GM23248 (cell line): ENCODE measurements around the gene LRRC8E. TPM values are rescaled to one million over a fixed set of nuclear protein-coding genes. Genes with fewer than 3 reads are reported as not detected.

Experiments used
- DNase-seq: peaks from one replicate; pipeline ENCODE4 v3.0.0-alpha.2; 2015
- H2AFZ ChIP-seq: fragments of 200-600 bp; sonication (generic); 2 replicates; pipeline ENCODE4 v1.6.1; 2016; ENCODE audit warnings: antibody characterized with exemption
- H3F3A ChIP-seq: fragments of 200-600 bp; sonication (generic); 2 replicates; pipeline ENCODE4 v1.6.1; 2016; ENCODE audit warnings: mild to moderate bottlenecking, antibody characterized with exemption, mixed run types; ENCODE audit not compliant: insufficient read depth
- H3K27ac ChIP-seq: fragments of 200-600 bp; sonication (generic); 2 replicates; pipeline ENCODE4 v1.5.1; 2016; ENCODE audit warnings: mild to moderate bottlenecking
- H3K27me3 ChIP-seq: fragments of 200-600 bp; sonication (generic); replicated peaks from 2 replicates; pipeline ENCODE4 v1.6.1; 2016; ENCODE audit warnings: mild to moderate bottlenecking; ENCODE audit not compliant: insufficient read depth
- H3K36me3 ChIP-seq: fragments of 200-600 bp; sonication (generic); 2 replicates; pipeline ENCODE4 v1.6.1; 2016; ENCODE audit warnings: low read depth, mild to moderate bottlenecking
- H3K4me1 ChIP-seq: fragments of 200-600 bp; sonication (generic); 2 replicates; pipeline ENCODE4 v1.6.1; 2016; ENCODE audit warnings: mild to moderate bottlenecking; ENCODE audit not compliant: insufficient read depth
- H3K4me2 ChIP-seq: fragments of 200-600 bp; sonication (generic); one replicate; pipeline ENCODE4 v1.6.1; 2016; ENCODE audit warnings: mild to moderate bottlenecking; ENCODE audit not compliant: unreplicated experiment
- H3K4me3 ChIP-seq: fragments of 200-600 bp; sonication (generic); 2 replicates; pipeline ENCODE4 v1.5.1; 2016; ENCODE audit warnings: mild to moderate bottlenecking
- H3K79me2 ChIP-seq: fragments of 200-600 bp; sonication (generic); 2 replicates; pipeline ENCODE4 v1.6.1; 2016; ENCODE audit warnings: mild to moderate bottlenecking; ENCODE audit not compliant: insufficient read depth
- H3K9ac ChIP-seq: fragments of 200-600 bp; sonication (generic); 2 replicates; pipeline ENCODE4 v1.6.1; 2016; ENCODE audit warnings: mild to moderate bottlenecking
- H3K9me2 ChIP-seq: fragments of 200-600 bp; sonication (generic); 2 replicates; pipeline ENCODE4 v1.6.1; 2016; ENCODE audit warnings: mixed run types, mild to moderate bottlenecking, moderate library complexity; ENCODE audit not compliant: insufficient read depth
- H3K9me3 ChIP-seq: fragments of 200-600 bp; sonication (generic); one replicate; pipeline ENCODE4 v1.6.1; 2017; ENCODE audit warnings: low read depth
- H4K20me1 ChIP-seq: fragments of 200-600 bp; sonication (generic); 2 replicates; pipeline ENCODE4 v1.6.0; 2016; ENCODE audit not compliant: insufficient read depth
- EZH2 ChIP-seq: fragments of 200-600 bp; sonication (generic); IDR thresholded peaks from 2 replicates; pipeline ENCODE4 v1.6.1; 2018; ENCODE audit warnings: antibody characterized with exemption, mild to moderate bottlenecking; ENCODE audit not compliant: insufficient read depth, poor library complexity, severe bottlenecking
- EZH2phosphoT487 ChIP-seq: fragments of 200-600 bp; sonication (generic); IDR thresholded peaks from 2 replicates; pipeline ENCODE4 v1.6.1; 2018; ENCODE audit warnings: antibody characterized with exemption, moderate library complexity, mild to moderate bottlenecking, low read depth; ENCODE audit not compliant: insufficient read depth
- WGBS, 2 experiments: methylation state at CpG; one replicate each; pipeline ENCODE4 v1.1.6; 2015 to 2017; ENCODE audit warnings: low lambda C conversion rate in 2 of 2, low coverage in 1 of 2; ENCODE audit errors: missing lambda C conversion rate in 2 of 2; 5-methylcytosine and 5-hydroxymethylcytosine counted together
- in situ Hi-C: fragments of 300-500 bp; cut with MboI; formaldehyde crosslinking; loops from 2 replicates; pipeline ENCODE4 v1.15.0; 2020
- polyA plus RNA-seq: library from polyadenylated mRNA; unstranded; fragments of >200 nt; fragmentation: Nextera tagmentation; extraction: Ambion mirVana; gene quantifications from 2 replicates; pipeline ENCODE4 v1.2.1, GENCODE V29; 2016
- total RNA-seq: library from RNA; depleted of rRNA; stranded (reverse); fragments of >200 nt; shearing (Covaris generic); gene quantifications from 2 replicates; pipeline ENCODE4 v1.2.3, GENCODE V29; 2014

The LRRC8E gene
- total and polyA plus RNA-seq, 2 experiments from 2014 or later, result 3.6 to 3.7 TPM

DNA sequence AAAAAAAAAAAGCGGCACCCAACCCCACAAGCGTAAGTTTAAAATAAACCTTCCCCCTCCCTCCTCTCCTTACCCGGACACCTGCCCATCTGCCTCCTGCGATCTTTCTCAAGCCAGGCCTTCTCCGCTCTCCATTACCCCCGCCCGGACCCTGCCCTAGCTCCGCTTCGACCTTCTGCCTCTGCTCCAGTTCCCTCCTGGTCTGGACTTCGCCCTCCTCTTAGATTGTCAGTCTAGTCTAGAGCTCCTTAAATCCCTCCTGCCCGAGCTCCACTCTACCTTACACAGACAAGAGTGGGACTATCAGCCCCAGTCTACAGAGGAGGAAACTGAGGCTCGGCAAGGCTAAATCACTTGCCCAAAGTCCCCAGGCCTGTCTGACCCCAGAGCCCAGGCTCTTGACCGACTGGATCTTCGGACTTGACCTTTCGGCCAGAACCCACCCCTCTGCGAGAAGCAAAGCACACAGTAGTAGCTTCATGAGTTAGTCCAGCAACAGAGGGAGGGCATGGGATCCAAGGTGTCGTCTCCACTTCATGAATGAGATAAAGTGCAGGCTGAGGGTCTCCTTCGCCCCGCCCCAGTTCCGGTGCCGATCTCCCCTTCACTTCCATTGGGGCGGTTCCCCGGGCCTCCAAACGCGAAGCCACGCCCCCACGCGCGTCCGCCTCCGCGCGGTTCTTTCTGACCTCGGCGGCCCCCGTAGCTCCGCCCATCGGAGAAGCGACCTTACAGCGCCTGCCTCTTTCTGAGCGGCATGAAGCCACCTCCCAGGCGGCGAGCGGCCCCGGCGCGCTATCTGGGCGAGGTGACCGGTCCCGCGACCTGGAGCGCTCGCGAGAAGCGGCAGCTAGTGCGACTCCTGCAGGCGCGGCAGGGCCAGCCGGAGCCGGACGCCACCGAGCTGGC lies 31.6 kb downstream of the LRRC8E start, which contains the start of gene SNAPC2:
Gene SNAPC2, plus strand, starts transcription at position 729 of the 909 bp plus-strand sequence. Its CDS starts 29 bp downstream, at position 758.
- peak; percentile 98 for DNase-seq
- Histone ChIP-seq H3K9me3 (no peaks in the 10 kb centered on the region), H3F3A (no peaks in the 10 kb centered on the region), H4K20me1 (no peaks in the 10 kb centered on the region), H3K27ac (peak within 1 kb of the TSS; percentile 84), H2AFZ (peak within 1 kb of the TSS; percentile 93), H3K9me2 (no peaks in the 10 kb centered on the region), H3K79me2 (peaks cover 16% of the 10 kb centered on the region), H3K9ac (peak within 1 kb of the TSS; percentile 87), H3K36me3 (no peaks in the 10 kb centered on the region), H3K4me3 (peak within 1 kb of the TSS; percentile 80), H3K27me3 (no peaks in the 10 kb centered on the region), H3K4me1 (0 out of 2 replicates have a peak, but pooled peaks cover 8% of the 10 kb centered on the region), H3K4me2 (peak within 1 kb of the TSS; percentile 95)
- WGBS, 2 experiments, result 8 to 9% methylated on average over 55 to 62 of the region's 62 CpGs
- in situ Hi-C loops, result no loop called here
- TF ChIP-seq EZH2phosphoT487 (no peak), EZH2 (no peak)

DNA sequence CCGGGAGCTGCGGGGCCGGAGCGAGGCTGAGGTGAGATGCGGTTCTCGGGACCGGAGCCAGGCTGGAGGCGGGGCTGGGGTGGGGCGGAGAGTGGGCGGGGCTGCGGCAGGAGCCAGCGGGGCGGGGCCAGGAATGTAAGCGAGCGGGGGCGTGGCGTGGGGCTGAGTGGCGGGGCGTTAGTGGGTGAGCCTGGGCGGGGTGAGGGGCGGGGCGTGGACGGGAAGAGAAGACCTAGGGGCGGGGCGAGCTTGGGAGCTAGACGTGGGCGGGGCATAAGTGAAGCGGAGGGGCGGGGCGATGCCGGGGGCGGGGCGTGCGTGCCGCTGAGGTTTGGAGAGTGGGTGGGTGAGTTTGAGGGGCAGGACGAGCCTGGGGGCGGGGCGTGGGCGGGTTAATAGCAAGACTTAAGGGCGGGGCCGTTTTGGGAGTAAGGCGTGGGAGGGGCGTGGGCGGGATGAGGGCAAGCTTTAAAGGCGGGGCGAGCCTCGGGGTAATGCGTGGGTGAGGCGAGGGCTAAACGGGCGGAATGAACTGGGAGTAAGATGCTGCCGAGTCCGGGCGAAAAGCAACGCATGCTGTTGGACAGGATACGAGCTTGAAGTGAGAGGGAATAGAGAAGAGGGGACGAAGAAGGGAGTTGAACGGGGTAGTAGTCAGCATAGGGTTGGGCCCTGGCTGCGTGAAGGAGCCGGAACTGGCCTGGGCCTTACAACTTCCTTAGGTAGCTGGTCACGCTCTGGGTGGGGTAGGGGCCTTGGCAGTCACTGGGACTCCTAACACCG lies 32.4 kb downstream of the LRRC8E start:
- Histone ChIP-seq H3K27ac (peak overlapping the region; percentile 84), H3K79me2 (peaks cover 16% of the 10 kb centered on the region), H3K9ac (peak overlapping the region; percentile 87), H3F3A (no peaks in the 10 kb centered on the region), H3K36me3 (no peaks in the 10 kb centered on the region), H3K4me3 (peak overlapping the region; percentile 80), H4K20me1 (no peaks in the 10 kb centered on the region), H3K4me2 (peak overlapping the region; percentile 95), H2AFZ (peak overlapping the region; percentile 93), H3K27me3 (no peaks in the 10 kb centered on the region), H3K9me2 (no peaks in the 10 kb centered on the region), H3K9me3 (no peaks in the 10 kb centered on the region), H3K4me1 (0 out of 2 replicates have a peak, but pooled peaks cover 8% of the 10 kb centered on the region)
- TF ChIP-seq EZH2 (no peak), EZH2phosphoT487 (no peak)
- DNase-seq, result peak; percentile 100
- in situ Hi-C loops, result no loop called here
- WGBS, 2 experiments, result 1% methylated on average over 26 to 62 of the region's 62 CpGs

DNA sequence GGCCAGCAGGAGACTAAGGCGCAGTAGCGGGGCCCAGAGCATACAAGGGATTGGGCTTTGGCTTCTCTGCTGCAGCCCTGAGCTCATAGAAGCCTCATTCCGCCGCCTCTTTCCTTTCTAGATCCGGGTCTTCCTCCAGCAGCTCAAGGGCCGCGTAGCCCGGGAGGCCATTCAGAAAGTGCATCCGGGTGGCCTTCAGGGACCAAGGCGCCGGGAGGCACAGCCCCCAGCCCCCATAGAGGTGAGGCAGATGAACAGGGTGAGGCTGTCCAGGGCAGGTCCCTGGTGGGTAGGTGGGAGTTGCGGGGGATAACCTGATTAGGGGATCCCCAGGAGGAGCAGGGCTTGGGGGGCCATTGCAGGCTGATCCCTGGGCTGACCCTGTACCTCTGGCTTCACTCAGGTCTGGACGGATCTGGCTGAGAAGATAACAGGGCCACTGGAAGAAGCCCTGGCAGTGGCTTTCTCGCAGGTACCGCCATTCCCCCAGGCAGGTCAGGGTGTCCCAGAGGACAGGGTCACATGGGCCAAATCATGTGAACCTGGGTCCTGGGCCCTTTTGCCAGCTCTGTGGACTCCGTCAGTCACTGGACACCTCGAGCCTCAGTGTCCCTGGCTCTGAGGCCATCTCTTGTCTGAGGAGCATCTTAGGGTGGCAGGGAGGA lies 33.1 kb downstream of the LRRC8E start:
- TF ChIP-seq EZH2phosphoT487 (no peak), EZH2 (no peak)
- peak overlapping the region; percentile 84 for H3K27ac ChIP-seq
- no peaks in the 10 kb centered on the region for H4K20me1 ChIP-seq
- peak overlapping the region; percentile 87 for H3K9ac ChIP-seq
- peak overlapping the region; percentile 95 for H3K4me2 ChIP-seq
- no peaks in the 10 kb centered on the region for H3K36me3 ChIP-seq
- peak overlapping the region; percentile 80 for H3K4me3 ChIP-seq
- H2AFZ ChIP-seq, result peak overlapping the region; percentile 52
- H3K79me2 ChIP-seq, result peaks cover 16% of the 10 kb centered on the region
- DNase-seq, result no peak
- 30 to 34% methylated on average over 16 to 17 of the region's 17 CpGs for WGBS, 2 experiments
- no peaks in the 10 kb centered on the region for H3F3A ChIP-seq
- no peaks in the 10 kb centered on the region for H3K27me3 ChIP-seq
- in situ Hi-C loops, result no loop called here
- no peaks in the 10 kb centered on the region for H3K9me3 ChIP-seq
- 0 out of 2 replicates have a peak, but pooled peaks cover 11% of the 10 kb centered on the region for H3K4me1 ChIP-seq
- H3K9me2 ChIP-seq, result no peaks in the 10 kb centered on the region
